OCI-LY1 (cell line): ENCODE data around the gene SYT6.
"Not testable (repeated sequence)": the region's sequence is repeated elsewhere in the genome, so short reads cannot be mapped to it uniquely, and the experiment has no call there.

Source experiments
- H2AFZ ChIP-seq: fragments of 200-600 bp; sonication (generic), shearing (Covaris generic); 2 replicates; pipeline ENCODE4 v1.6.0; 2014; ENCODE audit warnings: antibody characterized with exemption, mild to moderate bottlenecking, low read length
- H3F3A ChIP-seq: fragments of 200-600 bp; sonication (generic), shearing (Covaris generic); 2 replicates; pipeline ENCODE4 v1.6.0; 2014; ENCODE audit warnings: mild to moderate bottlenecking, antibody characterized with exemption, low read length, moderate library complexity; ENCODE audit not compliant: insufficient read depth
- H3K27ac ChIP-seq: fragments of 200-600 bp; sonication (generic); 2 replicates; pipeline ENCODE4 v1.5.1; 2014; ENCODE audit warnings: low read length, mixed run types, mild to moderate bottlenecking, low read depth; ENCODE audit not compliant: poor library complexity, severe bottlenecking
- H3K27me3 ChIP-seq: fragments of 200-600 bp; sonication (generic); 2 replicates; pipeline ENCODE4 v1.6.0; 2014; ENCODE audit warnings: antibody characterized with exemption, mild to moderate bottlenecking, low read length, moderate library complexity; ENCODE audit not compliant: insufficient read depth
- H3K36me3 ChIP-seq: fragments of 200-600 bp; sonication (generic); 2 replicates; pipeline ENCODE4 v1.6.1; 2014; ENCODE audit warnings: mild to moderate bottlenecking, antibody characterized with exemption, low read length, moderate library complexity, mixed read lengths; ENCODE audit not compliant: insufficient read depth
- H3K4me1 ChIP-seq: fragments of 200-600 bp; sonication (generic); 2 replicates; pipeline ENCODE4 v1.5.1; 2014; ENCODE audit warnings: mild to moderate bottlenecking, low read length, moderate library complexity; ENCODE audit not compliant: insufficient read depth, severe bottlenecking
- H3K4me2 ChIP-seq: fragments of 200-600 bp; sonication (generic), shearing (Covaris generic); 2 replicates; pipeline ENCODE4 v1.6.1; 2014; ENCODE audit warnings: low read length
- H3K4me3 ChIP-seq: fragments of 200-600 bp; sonication (generic); 2 replicates; pipeline ENCODE4 v1.5.1; 2014; ENCODE audit warnings: low read length, low read depth, mild to moderate bottlenecking, mixed read lengths; ENCODE audit not compliant: poor library complexity, severe bottlenecking
- H3K79me2 ChIP-seq: fragments of 200-600 bp; shearing (Covaris generic); 2 replicates; pipeline ENCODE4 v1.6.1; 2016; ENCODE audit warnings: mixed run types, low read length, mixed read lengths; ENCODE audit not compliant: insufficient read depth
- H3K9ac ChIP-seq: fragments of 200-600 bp; sonication (generic), shearing (Covaris generic); 2 replicates; pipeline ENCODE4 v1.6.1; 2014; ENCODE audit warnings: mild to moderate bottlenecking, low read length, mixed read lengths
- H3K9me2 ChIP-seq: fragments of 200-600 bp; sonication (generic), shearing (Covaris generic); 2 replicates; pipeline ENCODE4 v1.6.1; 2014; ENCODE audit warnings: low read depth, mild to moderate bottlenecking, low read length, mixed read lengths
- H3K9me3 ChIP-seq: fragments of 200-600 bp; shearing (Covaris generic); 2 replicates; pipeline ENCODE4 v1.6.1; 2014; ENCODE audit warnings: low read length, mixed read lengths
- H4K20me1 ChIP-seq: fragments of 200-600 bp; sonication (generic), shearing (Covaris generic); 2 replicates; pipeline ENCODE4 v1.6.0; 2016; ENCODE audit warnings: mild to moderate bottlenecking, low read length; ENCODE audit not compliant: insufficient read depth
- EZH2 ChIP-seq: fragments of 200-600 bp; sonication (generic), shearing (Covaris generic); IDR thresholded peaks from 2 replicates; pipeline ENCODE4 v1.8.0; 2017; ENCODE audit warnings: borderline replicate concordance, mixed run types, mild to moderate bottlenecking, antibody characterized with exemption, low read length, moderate library complexity, mixed read lengths
- TF ChIP-seq, protein P1 (sequence below): fragments of 200-600 bp; sonication (generic), shearing (Covaris generic); IDR thresholded peaks from 2 replicates; pipeline ENCODE4 v1.5.1; 2017; ENCODE audit warnings: mild to moderate bottlenecking, antibody characterized with exemption, low read length, moderate library complexity, mixed read lengths

The SYT6 gene

GRCh38 chr1:114075105-114075504 lies 78.6 kb downstream of the SYT6 start:
- Histone ChIP-seq H2AFZ (no peak overlapping the region), H3K27me3 (no peaks in the 10 kb centered on the region), H3K9ac (no peak overlapping the region)

DNA sequence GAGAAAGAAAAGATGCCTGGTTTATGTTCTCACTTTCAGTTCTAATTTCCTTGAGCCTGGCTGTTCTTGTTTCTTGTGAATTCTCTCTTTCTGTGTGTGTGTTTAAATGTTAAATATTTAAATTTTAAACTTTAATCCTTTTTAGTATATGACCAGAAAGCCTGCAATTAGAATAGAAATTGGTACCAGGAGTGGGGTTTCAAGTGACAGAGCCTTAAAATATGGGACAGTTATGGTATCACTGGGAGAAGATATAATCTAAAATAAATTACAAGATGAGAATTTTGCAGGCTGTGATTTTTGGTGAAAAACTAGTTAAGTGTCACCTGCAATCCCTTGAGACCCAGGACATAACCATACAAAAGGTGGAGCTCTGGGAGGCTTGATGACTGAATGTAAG lies 81.4 kb downstream of the SYT6 start:
- TF ChIP-seq, protein P1, sequence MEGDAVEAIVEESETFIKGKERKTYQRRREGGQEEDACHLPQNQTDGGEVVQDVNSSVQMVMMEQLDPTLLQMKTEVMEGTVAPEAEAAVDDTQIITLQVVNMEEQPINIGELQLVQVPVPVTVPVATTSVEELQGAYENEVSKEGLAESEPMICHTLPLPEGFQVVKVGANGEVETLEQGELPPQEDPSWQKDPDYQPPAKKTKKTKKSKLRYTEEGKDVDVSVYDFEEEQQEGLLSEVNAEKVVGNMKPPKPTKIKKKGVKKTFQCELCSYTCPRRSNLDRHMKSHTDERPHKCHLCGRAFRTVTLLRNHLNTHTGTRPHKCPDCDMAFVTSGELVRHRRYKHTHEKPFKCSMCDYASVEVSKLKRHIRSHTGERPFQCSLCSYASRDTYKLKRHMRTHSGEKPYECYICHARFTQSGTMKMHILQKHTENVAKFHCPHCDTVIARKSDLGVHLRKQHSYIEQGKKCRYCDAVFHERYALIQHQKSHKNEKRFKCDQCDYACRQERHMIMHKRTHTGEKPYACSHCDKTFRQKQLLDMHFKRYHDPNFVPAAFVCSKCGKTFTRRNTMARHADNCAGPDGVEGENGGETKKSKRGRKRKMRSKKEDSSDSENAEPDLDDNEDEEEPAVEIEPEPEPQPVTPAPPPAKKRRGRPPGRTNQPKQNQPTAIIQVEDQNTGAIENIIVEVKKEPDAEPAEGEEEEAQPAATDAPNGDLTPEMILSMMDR, result no peak
- TF ChIP-seq EZH2, result no peak
- Histone ChIP-seq H3K79me2 (no peaks in the 10 kb centered on the region), H3K27ac (no peak overlapping the region), H3K9me3 (peaks cover 8% of the 10 kb centered on the region; the same call in 1 of the 2 replicates), H3K4me1 (no peaks in the 10 kb centered on the region), H4K20me1 (no peaks in the 10 kb centered on the region), H3K9ac (no peak overlapping the region), H3K4me2 (no peak overlapping the region), H3K9me2 (no peaks in the 10 kb centered on the region), H2AFZ (no peak overlapping the region), H3K27me3 (no peaks in the 10 kb centered on the region), H3K36me3 (no peaks in the 10 kb centered on the region), H3F3A (no peaks in the 10 kb centered on the region), H3K4me3 (no peak overlapping the region)

More at GRCh38 chr1:114075105-114075504, 78.6 kb downstream of the SYT6 start:
- H3K27ac ChIP-seq, result no peak overlapping the region
- no peaks in the 10 kb centered on the region for H3K79me2 ChIP-seq
- no peaks in the 10 kb centered on the region for H3K9me2 ChIP-seq
- H3K4me3 ChIP-seq, result no peak overlapping the region
- H4K20me1 ChIP-seq, result no peaks in the 10 kb centered on the region
- H3K4me1 ChIP-seq, result no peaks in the 10 kb centered on the region
- H3K36me3 ChIP-seq, result no peaks in the 10 kb centered on the region
- no peaks in the 10 kb centered on the region for H3F3A ChIP-seq
- TF ChIP-seq, protein P1, result no peak
- TF ChIP-seq EZH2, result no peak
- no peak overlapping the region for H3K4me2 ChIP-seq
- H3K9me3 ChIP-seq, result peaks cover 8% of the 10 kb centered on the region; the same call in 1 of the 2 replicates

GRCh38 chr1:114069762-114070161 lies 83.9 kb downstream of the SYT6 start:
- H3K4me3 ChIP-seq, H3K4me1 ChIP-seq, H3K79me2 ChIP-seq, H4K20me1 ChIP-seq, H2AFZ ChIP-seq, H3K9me2 ChIP-seq, H3K9ac ChIP-seq, H3K27me3 ChIP-seq, H3F3A ChIP-seq, H3K4me2 ChIP-seq, H3K27ac ChIP-seq, H3K9me3 ChIP-seq, H3K36me3 ChIP-seq: not testable (repeated sequence)

DNA sequence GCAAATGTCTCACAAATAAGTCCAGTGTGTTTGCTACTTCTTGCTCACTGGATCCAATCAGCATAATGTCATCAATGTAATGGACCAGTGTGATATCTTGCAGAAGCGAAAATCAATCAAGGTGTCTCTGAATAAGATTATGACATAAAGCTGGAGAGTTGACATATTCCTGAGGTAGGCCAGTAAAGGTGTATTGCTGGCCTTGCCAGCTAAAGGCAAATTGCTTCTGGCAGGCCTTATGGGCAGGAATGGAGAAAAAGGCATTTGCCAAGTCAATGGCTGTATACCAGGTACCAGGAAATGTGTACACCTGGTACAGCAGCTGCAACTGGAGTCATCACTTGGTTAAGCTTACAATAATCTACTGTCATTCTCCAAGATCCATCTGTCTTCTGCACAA lies 85.0 kb downstream of the SYT6 start:
- H2AFZ ChIP-seq, H3K4me3 ChIP-seq, H3K9me3 ChIP-seq, H3K9ac ChIP-seq, H3K4me1 ChIP-seq, H3K36me3 ChIP-seq, H4K20me1 ChIP-seq, H3F3A ChIP-seq, H3K27me3 ChIP-seq, H3K4me2 ChIP-seq, H3K9me2 ChIP-seq, H3K79me2 ChIP-seq, H3K27ac ChIP-seq: not testable (repeated sequence)

- H3K4me3 ChIP-seq, H3K4me1 ChIP-seq, H3K4me2 ChIP-seq, H4K20me1 ChIP-seq, H3K9me2 ChIP-seq, H3K36me3 ChIP-seq, H3K9ac ChIP-seq, H2AFZ ChIP-seq, H3K27me3 ChIP-seq, H3K27ac ChIP-seq, H3K79me2 ChIP-seq, H3F3A ChIP-seq, H3K9me3 ChIP-seq: not testable (repeated sequence)
Observed at GRCh38 chr1:114065671-114066070, 88.0 kb downstream of the SYT6 start.
